ENCODE measurements around the gene OSBPL9.

DNA sequence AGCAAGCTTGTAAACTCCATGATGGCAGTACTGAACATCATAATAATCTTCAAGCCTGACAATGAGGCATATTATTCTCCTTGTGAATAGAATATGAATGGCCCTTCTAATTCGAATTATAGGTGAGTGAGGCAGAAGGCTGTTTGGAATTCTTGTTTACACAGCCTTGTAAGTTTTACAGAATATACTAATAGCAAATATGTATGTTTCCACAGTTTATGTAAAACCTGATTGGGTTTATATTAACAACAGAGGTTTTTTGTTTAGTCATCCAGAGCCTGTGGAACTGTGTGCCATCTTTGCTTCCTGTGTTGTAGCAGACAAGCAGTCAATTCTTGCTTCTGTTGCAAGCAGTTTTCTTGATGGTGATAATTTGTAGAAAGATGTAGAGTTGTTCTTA, 8.0 kb downstream of the OSBPL9 start:
- no peak for TF ChIP-seq CTCF (IDR thresholded peaks at IDR 0.05; ENCODE audit: low read length)
- no peak for TF ChIP-seq EZH2 (IDR thresholded peaks at IDR 0.05; ENCODE audit: borderline replicate concordance, low read length)

Measured in OCI-LY1 (cell line).